Suprapubic skin (tissue), 4 donors: ENCODE measurements around the gene MOB1B.

ENCODE experiments used
- EP300 ChIP-seq: sonication (generic); formaldehyde crosslinking; IDR thresholded peaks from one replicate; pipeline ENCODE4 v1.6.1; 2017; ENCODE audit warnings: antibody characterized with exemption
- POLR2A ChIP-seq, 2 donors: fragments of 450-650 bp; IDR thresholded peaks; one replicate each; pipeline ENCODE4 v1.6.1; 2017; ENCODE audit warnings: antibody characterized with exemption in 2 of 2, mild to moderate bottlenecking in 2 of 2, moderate library complexity in 2 of 2
- POLR2AphosphoS5 ChIP-seq, 3 donors: sonication (generic); formaldehyde crosslinking; IDR thresholded peaks; one replicate each; pipeline ENCODE4 v1.6.1; 2017; ENCODE audit warnings: antibody characterized with exemption in 3 of 3
- TF ChIP-seq, protein P1 (sequence below), 2 donors: fragments of 200-600 bp in 1 of 2; fragments of 450-650 bp in 1 of 2; sonication (generic) in 1 of 2; IDR thresholded peaks; one replicate each; pipeline ENCODE4 v1.5.1; 2016 to 2019; ENCODE audit warnings: antibody characterized with exemption in 2 of 2, mild to moderate bottlenecking in 1 of 2, moderate library complexity in 1 of 2

DNA sequence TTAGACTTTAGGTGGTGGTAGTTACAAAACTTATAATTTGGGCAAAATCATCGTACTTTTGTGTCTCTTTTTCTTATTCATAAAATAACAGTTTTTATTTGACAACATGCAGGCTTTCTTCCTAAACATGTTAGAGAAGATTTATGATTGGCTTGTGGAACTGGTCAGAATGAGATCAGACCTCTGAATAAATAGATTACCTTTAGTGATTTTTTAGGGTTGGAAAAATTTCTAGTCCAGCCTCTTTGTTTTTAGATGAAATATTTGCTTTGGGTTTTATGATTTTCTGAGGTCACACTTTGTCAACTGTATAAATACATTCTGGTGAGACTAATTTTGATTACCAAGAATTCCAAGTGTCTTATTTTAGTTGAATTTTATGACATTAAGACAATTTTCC is 29.2 kb downstream of the MOB1B start:
- TF ChIP-seq, protein P1, sequence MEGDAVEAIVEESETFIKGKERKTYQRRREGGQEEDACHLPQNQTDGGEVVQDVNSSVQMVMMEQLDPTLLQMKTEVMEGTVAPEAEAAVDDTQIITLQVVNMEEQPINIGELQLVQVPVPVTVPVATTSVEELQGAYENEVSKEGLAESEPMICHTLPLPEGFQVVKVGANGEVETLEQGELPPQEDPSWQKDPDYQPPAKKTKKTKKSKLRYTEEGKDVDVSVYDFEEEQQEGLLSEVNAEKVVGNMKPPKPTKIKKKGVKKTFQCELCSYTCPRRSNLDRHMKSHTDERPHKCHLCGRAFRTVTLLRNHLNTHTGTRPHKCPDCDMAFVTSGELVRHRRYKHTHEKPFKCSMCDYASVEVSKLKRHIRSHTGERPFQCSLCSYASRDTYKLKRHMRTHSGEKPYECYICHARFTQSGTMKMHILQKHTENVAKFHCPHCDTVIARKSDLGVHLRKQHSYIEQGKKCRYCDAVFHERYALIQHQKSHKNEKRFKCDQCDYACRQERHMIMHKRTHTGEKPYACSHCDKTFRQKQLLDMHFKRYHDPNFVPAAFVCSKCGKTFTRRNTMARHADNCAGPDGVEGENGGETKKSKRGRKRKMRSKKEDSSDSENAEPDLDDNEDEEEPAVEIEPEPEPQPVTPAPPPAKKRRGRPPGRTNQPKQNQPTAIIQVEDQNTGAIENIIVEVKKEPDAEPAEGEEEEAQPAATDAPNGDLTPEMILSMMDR (IDR thresholded peaks at IDR 0.05) = no peak
- TF ChIP-seq POLR2A (IDR thresholded peaks at IDR 0.05) = no peak
- no peak for TF ChIP-seq POLR2AphosphoS5 (IDR thresholded peaks at IDR 0.05)
- no peak for TF ChIP-seq EP300
